ENCODE data around the gene MDH1.
"Not testable (repeated sequence)": the region's sequence is repeated elsewhere in the genome, so short reads cannot be mapped to it uniquely, and the experiment has no call there.

The MDH1 gene

DNA sequence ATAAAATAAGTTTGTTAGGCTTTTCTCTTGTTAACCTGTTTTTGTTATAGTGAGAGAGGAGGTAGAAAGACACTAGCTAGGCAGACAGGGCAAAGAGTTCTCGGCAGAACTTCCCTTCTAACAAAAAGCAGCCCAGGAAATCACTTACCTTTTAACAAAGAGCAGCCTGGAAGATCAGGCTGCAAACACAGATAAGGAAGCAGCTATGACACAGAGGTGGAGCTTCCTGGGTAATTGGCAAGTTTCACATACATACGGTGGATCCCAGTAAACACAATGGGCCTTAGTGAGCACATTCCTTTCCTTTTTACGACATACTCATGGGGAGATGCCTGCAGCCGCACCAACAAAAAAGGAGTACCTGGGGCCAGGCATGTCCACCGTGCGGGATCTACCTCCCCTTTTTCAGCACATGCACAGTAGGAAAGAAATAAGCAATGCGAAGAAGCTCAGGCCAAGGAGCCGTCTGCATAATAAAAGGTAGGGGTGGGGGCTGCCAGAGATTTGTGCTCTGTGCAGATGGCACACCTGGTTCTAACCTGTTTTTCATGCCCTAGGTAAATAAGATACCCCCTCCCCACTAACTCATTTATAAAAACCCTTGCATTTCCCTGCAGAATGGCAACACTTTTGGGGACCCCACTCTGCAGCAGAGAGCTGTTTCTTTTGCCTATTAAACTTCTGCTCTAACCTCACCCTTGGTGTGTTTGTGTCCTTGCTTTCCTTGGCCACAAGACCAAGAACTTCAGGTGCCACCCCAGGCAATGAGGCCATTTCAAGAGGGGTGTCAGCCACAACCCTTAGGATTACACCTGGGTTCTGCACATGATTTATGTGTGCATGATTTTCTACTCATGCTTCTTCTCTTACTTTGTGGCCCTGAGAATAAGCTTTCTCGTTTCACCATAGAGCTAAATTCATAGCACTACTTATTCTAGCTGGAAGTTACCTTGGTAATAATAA is 26.5 kb downstream of the MDH1 start:
- Histone ChIP-seq H3K36me3 (ENCODE audit: insufficient read depth, low read depth, low read length) (no peaks in the 10 kb centered on the region), H3K4me3 (ENCODE audit: low read length) (peak overlapping the region; percentile 71), H3K9ac (ENCODE audit: low read depth, low read length) (peak overlapping the region; percentile 94), H3K27me3 (ENCODE audit: insufficient read depth, low read length) (no peaks in the 10 kb centered on the region), H3K9me3 (ENCODE audit: insufficient read depth, low read depth, low read length) (no peaks in the 10 kb centered on the region; the same call in 1 of the 2 replicates), H3K27ac (ENCODE audit: low read length) (peak overlapping the region; percentile 100), H3K4me1 (ENCODE audit: insufficient read depth, low read length) (peaks cover 64% of the 10 kb centered on the region; the same call in 1 of the 2 replicates)

DNA sequence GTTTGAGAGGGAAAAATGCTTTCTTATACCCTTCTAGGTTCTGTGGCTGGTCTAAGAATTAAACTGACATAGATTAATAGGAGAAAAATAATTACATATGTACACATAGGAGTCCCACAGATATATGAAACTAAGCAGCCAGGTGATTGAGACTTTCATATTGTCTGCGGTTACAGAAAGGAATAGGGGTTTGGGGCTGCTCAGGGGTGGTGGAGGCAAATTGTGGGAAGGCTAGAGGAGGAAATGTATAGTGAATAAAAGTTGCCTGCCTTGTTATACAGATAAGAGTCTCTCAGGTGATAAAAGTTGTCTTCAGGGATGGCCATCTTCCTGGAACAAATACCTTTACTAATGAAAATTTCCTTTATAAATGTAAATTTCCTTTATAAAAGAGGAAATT is 28.6 kb downstream of the MDH1 start:
- H3K36me3 ChIP-seq (ENCODE audit: insufficient read depth, low read depth, low read length) = no peaks in the 10 kb centered on the region
- H3K4me1 ChIP-seq (ENCODE audit: insufficient read depth, low read length) = peaks cover 62% of the 10 kb centered on the region; the same call in 1 of the 2 replicates
- H3K4me3 ChIP-seq (ENCODE audit: low read length) = 0 out of 2 replicates have a peak overlapping the region, but pooled peaks have one; percentile 71
- no peaks in the 10 kb centered on the region for H3K27me3 ChIP-seq (ENCODE audit: insufficient read depth, low read length)
- H3K9ac ChIP-seq (ENCODE audit: low read depth, low read length) = peak overlapping the region; percentile 94
- peaks cover 4% of the 10 kb centered on the region for H3K9me3 ChIP-seq (ENCODE audit: insufficient read depth, low read depth, low read length)
- peak overlapping the region; percentile 59 for H3K27ac ChIP-seq (ENCODE audit: low read length)

DNA sequence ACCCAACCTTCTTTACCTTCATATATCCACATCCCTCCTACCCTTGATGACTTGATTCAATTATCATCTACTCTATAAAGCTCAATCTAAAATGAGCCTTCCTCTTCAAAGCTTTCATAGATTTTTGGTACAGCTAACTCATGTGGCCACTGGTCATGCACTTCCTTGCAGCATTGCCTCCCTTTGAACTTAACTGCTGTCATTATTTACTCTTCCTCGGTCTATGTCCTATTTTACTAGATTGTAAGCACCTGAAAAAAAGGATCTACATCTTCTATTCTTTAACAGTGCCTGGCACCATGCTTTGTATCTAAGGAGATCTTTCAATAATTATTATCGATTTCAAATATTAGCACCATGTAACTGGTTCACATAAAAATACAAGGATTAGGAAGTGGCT is 30.6 kb downstream of the MDH1 start:
- H3K27me3 ChIP-seq (ENCODE audit: insufficient read depth, low read length) = no peaks in the 10 kb centered on the region
- H3K9me3 ChIP-seq (ENCODE audit: insufficient read depth, low read depth, low read length) = peaks cover 4% of the 10 kb centered on the region
- no peaks in the 10 kb centered on the region for H3K36me3 ChIP-seq (ENCODE audit: insufficient read depth, low read depth, low read length)
- H3K4me3 ChIP-seq (ENCODE audit: low read length) = no peak overlapping the region
- H3K9ac ChIP-seq (ENCODE audit: low read depth, low read length) = peak overlapping the region; percentile 45; the same call in 1 of the 2 replicates
- H3K4me1 ChIP-seq (ENCODE audit: insufficient read depth, low read length) = peaks cover 45% of the 10 kb centered on the region; the same call in 1 of the 2 replicates
- peak overlapping the region; percentile 29 for H3K27ac ChIP-seq (ENCODE audit: low read length)

DNA sequence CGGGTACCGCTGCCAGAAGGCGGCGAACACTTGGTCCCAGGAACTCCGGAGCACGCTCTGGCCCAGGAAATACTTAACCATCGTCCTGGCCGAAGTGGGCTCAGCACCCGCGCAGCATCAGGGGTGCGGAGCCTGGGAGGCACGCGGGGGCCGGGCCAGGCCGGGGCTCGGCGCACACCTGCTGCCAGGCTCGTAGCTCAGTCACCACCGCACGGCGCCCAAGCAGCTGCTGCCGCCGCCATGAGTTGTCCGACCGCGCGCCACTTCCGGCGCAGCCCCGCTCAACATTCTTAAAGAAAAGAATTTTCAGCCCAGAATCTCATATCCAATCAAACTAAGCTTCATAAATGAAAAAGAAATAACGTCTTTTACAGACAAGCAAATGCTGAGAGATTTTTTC is 34.0 kb downstream of the MDH1 start:
- Histone ChIP-seq H3K27ac (ENCODE audit: low read length) (no peak overlapping the region), H3K9me3 (ENCODE audit: insufficient read depth, low read depth, low read length) (peaks cover 9% of the 10 kb centered on the region), H3K9ac (ENCODE audit: low read depth, low read length) (no peak overlapping the region), H3K36me3 (ENCODE audit: insufficient read depth, low read depth, low read length) (no peaks in the 10 kb centered on the region), H3K27me3 (ENCODE audit: insufficient read depth, low read length) (no peaks in the 10 kb centered on the region), H3K4me1 (ENCODE audit: insufficient read depth, low read length) (peaks cover 13% of the 10 kb centered on the region; the same call in 1 of the 2 replicates), H3K4me3 (ENCODE audit: low read length) (no peak overlapping the region)

DNA sequence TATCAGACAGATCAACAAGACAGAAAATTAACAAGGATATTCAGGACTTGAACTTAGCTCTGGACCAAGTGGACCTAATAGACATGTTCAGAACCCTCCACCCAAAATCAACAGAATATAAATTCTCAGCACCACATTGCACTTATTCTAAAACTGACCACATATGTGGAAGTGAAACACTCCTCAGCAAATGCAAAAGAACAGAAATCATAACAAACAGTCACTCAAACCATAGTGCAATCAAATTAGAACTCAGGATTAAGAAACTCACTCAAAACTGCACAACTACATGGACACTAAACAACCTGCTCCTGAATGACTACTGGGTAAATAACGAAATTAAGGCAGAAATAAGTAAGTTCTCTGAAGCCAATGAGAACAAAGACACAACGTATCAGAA is 35.0 kb downstream of the MDH1 start:
- not testable (repeated sequence) for H3K4me3 ChIP-seq (ENCODE audit: low read length); H3K36me3 ChIP-seq (ENCODE audit: insufficient read depth, low read depth, low read length); H3K9ac ChIP-seq (ENCODE audit: low read depth, low read length); H3K9me3 ChIP-seq (ENCODE audit: insufficient read depth, low read depth, low read length); H3K4me1 ChIP-seq (ENCODE audit: insufficient read depth, low read length); H3K27me3 ChIP-seq (ENCODE audit: insufficient read depth, low read length); H3K27ac ChIP-seq (ENCODE audit: low read length)

DNA sequence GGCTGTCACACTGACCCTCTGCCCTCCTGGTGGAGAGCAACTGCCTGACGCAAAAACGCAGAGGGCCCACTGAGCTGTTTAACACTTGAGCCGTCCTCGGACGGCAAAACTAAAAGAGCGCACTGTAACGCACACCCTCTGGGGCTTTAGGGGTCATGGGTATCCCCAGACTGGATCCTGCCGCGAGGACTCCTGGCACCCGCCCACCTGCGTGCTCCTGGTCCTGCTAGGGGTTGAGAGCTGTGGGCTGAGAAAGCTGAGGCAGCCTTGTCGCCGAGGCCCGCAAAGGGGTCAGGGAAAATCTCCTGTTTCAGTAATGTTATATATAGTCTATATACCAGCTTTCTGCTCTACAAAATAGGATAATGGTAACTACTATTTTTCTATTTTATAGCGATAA is 39.1 kb downstream of the MDH1 start:
- Histone ChIP-seq H3K4me1 (ENCODE audit: insufficient read depth, low read length) (no peaks in the 10 kb centered on the region), H3K9ac (ENCODE audit: low read depth, low read length) (no peak overlapping the region), H3K27ac (ENCODE audit: low read length) (no peak overlapping the region), H3K36me3 (ENCODE audit: insufficient read depth, low read depth, low read length) (no peaks in the 10 kb centered on the region), H3K27me3 (ENCODE audit: insufficient read depth, low read length) (no peaks in the 10 kb centered on the region), H3K4me3 (ENCODE audit: low read length) (no peak overlapping the region), H3K9me3 (ENCODE audit: insufficient read depth, low read depth, low read length) (peaks cover 8% of the 10 kb centered on the region)

DNA sequence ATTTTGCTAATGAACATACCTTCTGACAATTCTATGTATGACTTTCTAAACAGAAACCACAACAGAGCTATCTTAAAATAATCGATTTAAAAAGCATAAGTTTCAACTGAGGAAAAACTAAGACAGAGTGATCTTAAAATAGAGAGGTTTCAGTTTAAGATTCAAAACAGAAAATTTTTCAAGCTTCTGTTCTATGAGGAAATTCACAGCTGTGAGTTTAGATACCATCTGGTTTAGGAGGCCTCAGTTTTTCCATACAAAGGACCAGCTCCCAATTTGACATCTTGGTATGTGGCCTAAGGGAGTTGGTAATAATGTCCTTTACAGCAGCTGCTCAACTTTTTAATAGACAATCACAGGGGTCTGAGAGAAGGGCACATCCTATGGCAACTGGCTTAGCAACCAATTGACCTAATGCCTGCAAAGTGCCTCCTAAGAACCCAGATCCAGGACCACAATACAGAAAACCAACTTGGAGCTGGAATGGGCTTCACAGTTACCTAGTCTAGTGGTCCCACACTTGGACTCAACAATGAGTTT is 39.7 kb downstream of the MDH1 start:
- no peak overlapping the region for H3K27ac ChIP-seq (ENCODE audit: low read length)
- H3K9me3 ChIP-seq (ENCODE audit: insufficient read depth, low read depth, low read length) = peaks cover 12% of the 10 kb centered on the region
- no peak overlapping the region for H3K4me3 ChIP-seq (ENCODE audit: low read length)
- H3K27me3 ChIP-seq (ENCODE audit: insufficient read depth, low read length) = no peaks in the 10 kb centered on the region
- no peaks in the 10 kb centered on the region for H3K36me3 ChIP-seq (ENCODE audit: insufficient read depth, low read depth, low read length)
- H3K9ac ChIP-seq (ENCODE audit: low read depth, low read length) = no peak overlapping the region
- H3K4me1 ChIP-seq (ENCODE audit: insufficient read depth, low read length) = no peaks in the 10 kb centered on the region

DNA sequence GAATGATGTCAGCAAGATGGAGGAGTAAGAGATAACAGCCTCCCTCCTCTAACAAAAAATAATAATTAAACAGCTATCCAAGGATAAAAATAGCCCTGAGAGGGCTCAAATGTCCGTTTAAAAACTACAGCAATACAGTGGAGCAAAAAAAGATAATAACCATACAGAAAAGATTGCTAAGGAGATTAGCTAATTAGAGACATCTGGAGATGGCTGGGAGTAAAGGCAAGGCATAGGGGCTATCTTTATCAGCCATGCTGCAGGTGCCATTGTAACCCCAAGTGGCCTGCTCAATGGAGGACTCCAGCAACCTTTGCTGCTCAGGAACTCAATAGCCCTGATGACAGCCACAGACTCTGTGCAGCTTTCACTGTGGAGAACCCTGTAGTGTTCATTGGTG is 42.7 kb downstream of the MDH1 start:
- Histone ChIP-seq H3K27me3 (ENCODE audit: insufficient read depth, low read length) (no peaks in the 10 kb centered on the region), H3K4me1 (ENCODE audit: insufficient read depth, low read length) (no peaks in the 10 kb centered on the region), H3K36me3 (ENCODE audit: insufficient read depth, low read depth, low read length) (no peaks in the 10 kb centered on the region), H3K27ac (ENCODE audit: low read length) (no peak overlapping the region), H3K9ac (ENCODE audit: low read depth, low read length) (no peak overlapping the region), H3K4me3 (ENCODE audit: low read length) (no peak overlapping the region), H3K9me3 (ENCODE audit: insufficient read depth, low read depth, low read length) (peaks cover 22% of the 10 kb centered on the region)

DNA sequence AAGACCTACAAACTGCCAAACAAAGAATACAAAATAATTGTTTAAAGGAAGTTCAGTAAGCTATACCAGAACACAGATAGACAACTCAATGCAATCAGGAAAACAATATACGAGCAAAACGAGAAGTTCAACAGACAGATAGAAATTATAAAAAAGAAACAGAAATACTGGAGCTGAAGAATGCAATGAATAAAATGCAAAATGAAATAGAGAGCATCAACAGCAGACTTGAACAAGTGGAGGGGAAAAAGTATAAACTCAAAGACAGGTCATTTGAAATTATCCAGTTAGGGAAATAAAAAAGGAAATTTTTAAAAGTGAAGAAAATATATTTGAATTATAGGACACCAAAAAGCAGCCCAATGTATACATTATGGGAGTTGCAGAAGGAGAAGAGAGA is 43.6 kb downstream of the MDH1 start:
- H3K4me3 ChIP-seq (ENCODE audit: low read length) = no peak overlapping the region
- H3K4me1 ChIP-seq (ENCODE audit: insufficient read depth, low read length) = no peaks in the 10 kb centered on the region
- H3K36me3 ChIP-seq (ENCODE audit: insufficient read depth, low read depth, low read length) = no peaks in the 10 kb centered on the region
- H3K27me3 ChIP-seq (ENCODE audit: insufficient read depth, low read length) = no peaks in the 10 kb centered on the region
- H3K27ac ChIP-seq (ENCODE audit: low read length) = no peak overlapping the region
- H3K9ac ChIP-seq (ENCODE audit: low read depth, low read length) = no peak overlapping the region
- H3K9me3 ChIP-seq (ENCODE audit: insufficient read depth, low read depth, low read length) = peaks cover 24% of the 10 kb centered on the region

DNA sequence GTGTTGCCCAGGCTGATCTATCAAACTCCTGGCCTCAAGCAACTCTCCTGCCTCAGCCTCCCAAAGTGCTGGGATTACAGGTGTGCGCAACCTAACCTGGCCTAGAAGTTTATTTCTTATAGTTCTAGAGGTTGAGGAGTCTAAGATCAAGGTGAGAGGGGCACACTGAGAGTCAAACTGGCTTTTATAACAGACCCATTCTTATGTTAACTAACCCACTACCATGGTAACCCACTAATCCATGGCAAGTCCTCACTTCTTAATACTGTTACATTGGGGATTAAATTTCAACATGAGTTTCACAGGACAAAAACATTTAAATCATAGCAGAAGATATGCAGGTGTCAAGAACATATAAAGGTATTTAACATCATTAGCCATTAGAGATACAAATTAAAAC is 50.6 kb downstream of the MDH1 start:
- Histone ChIP-seq H3K4me1 (ENCODE audit: insufficient read depth, low read length) (peaks cover 7% of the 10 kb centered on the region; the same call in 1 of the 2 replicates), H3K27me3 (ENCODE audit: insufficient read depth, low read length) (no peaks in the 10 kb centered on the region), H3K36me3 (ENCODE audit: insufficient read depth, low read depth, low read length) (no peaks in the 10 kb centered on the region), H3K4me3 (ENCODE audit: low read length) (peak overlapping the region; percentile 29; the same call in 1 of the 2 replicates), H3K9ac (ENCODE audit: low read depth, low read length) (peak overlapping the region; percentile 12; the same call in 1 of the 2 replicates), H3K9me3 (ENCODE audit: insufficient read depth, low read depth, low read length) (peaks cover 12% of the 10 kb centered on the region; the same call in 1 of the 2 replicates), H3K27ac (ENCODE audit: low read length) (peak overlapping the region; percentile 27)

DNA sequence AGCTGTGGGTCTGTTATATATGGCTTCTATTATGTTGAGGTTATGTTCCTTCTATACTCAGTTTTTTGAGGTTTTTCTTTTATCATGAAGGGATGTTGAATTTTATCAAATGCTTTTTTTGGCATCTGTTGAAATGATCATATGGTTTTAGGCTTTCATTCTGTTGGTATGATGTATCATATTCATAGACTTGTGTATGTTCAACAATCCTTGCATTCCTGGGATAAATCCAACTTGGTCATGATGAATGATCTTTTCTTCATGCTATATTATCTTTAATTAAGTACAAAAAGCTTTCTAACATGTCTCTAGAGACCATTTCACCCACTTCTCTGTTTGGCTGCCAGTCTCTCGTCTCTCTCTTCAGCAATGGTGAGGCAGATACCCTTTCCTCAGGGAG is 54.2 kb downstream of the MDH1 start:
- Histone ChIP-seq H3K36me3 (ENCODE audit: insufficient read depth, low read depth, low read length) (no peaks in the 10 kb centered on the region), H3K9me3 (ENCODE audit: insufficient read depth, low read depth, low read length) (no peaks in the 10 kb centered on the region), H3K9ac (ENCODE audit: low read depth, low read length) (no peak overlapping the region), H3K4me3 (ENCODE audit: low read length) (no peak overlapping the region), H3K27ac (ENCODE audit: low read length) (no peak overlapping the region), H3K4me1 (ENCODE audit: insufficient read depth, low read length) (peaks cover 10% of the 10 kb centered on the region; the same call in 1 of the 2 replicates), H3K27me3 (ENCODE audit: insufficient read depth, low read length) (no peaks in the 10 kb centered on the region)

DNA sequence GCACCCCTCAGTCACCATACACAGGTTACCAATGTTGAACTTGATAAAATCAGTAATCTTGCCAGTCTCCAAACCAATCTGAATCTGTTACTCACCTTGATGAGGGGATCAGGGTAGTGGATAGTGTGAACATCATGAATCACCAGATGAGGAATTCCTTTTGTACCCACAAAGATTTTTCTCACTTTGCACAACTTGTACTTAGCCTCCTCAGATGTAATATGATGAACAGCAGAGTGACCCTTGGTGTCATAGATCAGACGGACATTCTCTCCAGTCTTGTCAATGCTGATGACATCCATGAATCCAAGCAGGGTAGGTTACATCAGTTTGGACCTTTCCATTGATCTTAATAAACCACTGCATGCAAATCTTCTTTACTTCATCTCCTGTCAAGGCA is 54.7 kb downstream of the MDH1 start:
- Histone ChIP-seq H3K27me3 (ENCODE audit: insufficient read depth, low read length) (no peaks in the 10 kb centered on the region), H3K9me3 (ENCODE audit: insufficient read depth, low read depth, low read length) (no peaks in the 10 kb centered on the region), H3K4me3 (ENCODE audit: low read length) (no peak overlapping the region), H3K9ac (ENCODE audit: low read depth, low read length) (no peak overlapping the region), H3K27ac (ENCODE audit: low read length) (no peak overlapping the region), H3K36me3 (ENCODE audit: insufficient read depth, low read depth, low read length) (no peaks in the 10 kb centered on the region), H3K4me1 (ENCODE audit: insufficient read depth, low read length) (peaks cover 10% of the 10 kb centered on the region; the same call in 1 of the 2 replicates)

All from iPS-20b (cell line).